ENCODE results near the gene ACTL7A.
A peak's percentile ranks its signal among the peaks of the same experiment; 100 is the strongest.

Gene ACTL7A, protein sequence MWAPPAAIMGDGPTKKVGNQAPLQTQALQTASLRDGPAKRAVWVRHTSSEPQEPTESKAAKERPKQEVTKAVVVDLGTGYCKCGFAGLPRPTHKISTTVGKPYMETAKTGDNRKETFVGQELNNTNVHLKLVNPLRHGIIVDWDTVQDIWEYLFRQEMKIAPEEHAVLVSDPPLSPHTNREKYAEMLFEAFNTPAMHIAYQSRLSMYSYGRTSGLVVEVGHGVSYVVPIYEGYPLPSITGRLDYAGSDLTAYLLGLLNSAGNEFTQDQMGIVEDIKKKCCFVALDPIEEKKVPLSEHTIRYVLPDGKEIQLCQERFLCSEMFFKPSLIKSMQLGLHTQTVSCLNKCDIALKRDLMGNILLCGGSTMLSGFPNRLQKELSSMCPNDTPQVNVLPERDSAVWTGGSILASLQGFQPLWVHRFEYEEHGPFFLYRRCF

DNA sequence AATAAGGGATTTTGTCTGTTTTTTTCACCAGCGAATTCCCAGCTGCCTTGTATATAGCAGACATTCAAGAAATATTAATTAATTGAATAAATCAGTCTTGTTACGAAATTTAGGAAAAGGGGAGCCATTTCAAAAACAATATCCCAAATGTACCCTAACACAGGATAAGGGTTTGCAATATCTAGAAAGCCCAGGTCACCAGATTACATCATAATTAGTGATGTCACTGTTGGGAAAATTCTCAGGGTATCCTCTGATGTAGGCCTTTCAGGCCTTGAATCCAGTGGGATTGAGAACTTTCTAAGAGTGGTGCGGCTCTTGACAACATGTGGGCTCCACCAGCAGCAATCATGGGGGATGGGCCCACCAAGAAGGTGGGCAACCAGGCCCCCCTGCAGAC, at the start of gene ACTL7A:
TSS of gene ACTL7A (plus strand) at position 270 of the 400 bp plus-strand sequence. CDS start at position 327, 57 bp downstream.
- H3K9me3 Mint-ChIP-seq: peaks cover 1% of the 10 kb centered on the region
- no peak within 1 kb of the TSS for H3K4me3 Mint-ChIP-seq
- DNase-seq (ENCODE audit: low spot score in 2 of 2): no peak
- H3K27ac Mint-ChIP-seq: no peak within 1 kb of the TSS
- no peak for ATAC-seq (ENCODE audit: low read depth)
- no peaks in the 10 kb centered on the region for H3K36me3 Mint-ChIP-seq
- H3K27me3 Mint-ChIP-seq: peaks cover 1% of the 10 kb centered on the region
- H3K4me1 Mint-ChIP-seq: no peaks in the 10 kb centered on the region

DNA sequence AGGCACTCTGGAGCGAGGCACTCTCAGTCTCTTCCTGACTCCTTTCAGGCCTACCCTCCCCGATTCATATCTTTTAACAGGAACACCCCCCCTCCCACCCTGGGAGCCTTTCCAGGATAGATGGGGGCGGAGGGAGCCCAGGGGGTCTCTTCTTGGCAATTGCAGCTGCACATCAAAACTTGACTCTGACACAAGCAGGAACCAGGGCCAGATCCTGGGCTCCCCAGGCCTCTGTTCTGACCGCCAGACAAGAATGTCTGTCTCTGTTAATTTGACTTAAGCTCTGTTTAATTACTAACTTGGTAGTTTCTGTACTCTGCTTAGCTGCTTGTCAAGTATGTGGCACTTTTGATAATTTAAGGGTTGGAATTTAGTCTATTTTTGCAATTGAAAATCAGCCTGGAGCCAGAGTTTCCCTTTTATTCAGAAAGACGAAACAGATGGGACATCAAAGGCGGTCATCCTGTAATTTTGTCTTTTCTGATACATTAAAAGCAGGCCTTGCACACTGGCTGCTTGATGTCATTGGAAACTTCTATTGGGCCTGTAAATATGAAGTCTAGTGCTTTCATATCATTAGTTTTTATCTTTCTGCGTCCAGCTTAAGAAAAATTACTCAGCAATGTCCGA, 49.6 kb upstream of the ACTL7A start:
- H3K27ac Mint-ChIP-seq: no peak overlapping the region
- no peaks in the 10 kb centered on the region for H3K9me3 Mint-ChIP-seq
- peaks cover 2% of the 10 kb centered on the region for H3K27me3 Mint-ChIP-seq
- ATAC-seq (ENCODE audit: low read depth) (no peak), DNase-seq (ENCODE audit: low spot score in 2 of 2) (no peak)
- no peaks in the 10 kb centered on the region for H3K36me3 Mint-ChIP-seq
- no peak overlapping the region for H3K4me3 Mint-ChIP-seq
- peaks cover 6% of the 10 kb centered on the region for H3K4me1 Mint-ChIP-seq

DNA sequence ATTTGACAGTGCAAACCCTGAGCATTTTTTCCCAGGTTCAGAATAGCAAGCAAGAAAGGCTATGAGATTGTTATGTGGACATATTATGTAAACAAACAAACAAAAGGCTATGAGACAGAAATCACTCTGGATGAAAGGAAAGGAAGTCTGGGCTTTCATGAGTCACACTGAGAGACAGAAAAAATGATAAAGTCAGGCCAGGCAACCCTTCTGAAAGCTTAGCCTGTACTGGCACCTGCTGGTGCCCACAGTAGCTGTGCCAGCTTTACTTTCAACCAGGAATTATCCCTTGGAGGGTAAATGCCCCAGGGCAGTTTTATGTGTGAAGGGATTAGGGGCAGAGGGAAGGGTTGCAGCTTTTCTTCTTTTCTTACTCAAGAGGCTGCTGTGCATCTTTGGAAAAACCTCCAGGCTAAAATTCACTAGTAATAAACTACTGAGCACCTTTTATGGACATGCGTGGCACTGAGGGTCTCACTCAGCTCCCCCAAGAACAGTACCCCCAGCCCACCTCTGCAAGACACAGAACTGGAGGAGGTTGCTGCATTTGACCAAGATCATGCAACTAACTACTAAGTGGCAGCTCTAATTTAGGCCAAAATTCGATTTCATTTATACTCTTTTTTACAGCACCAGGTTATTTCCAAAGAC, 48.0 kb upstream of the ACTL7A start:
- H3K27ac Mint-ChIP-seq: no peak overlapping the region
- DNase-seq (ENCODE audit: low spot score in 2 of 2) (no peak), ATAC-seq (ENCODE audit: low read depth) (no peak)
- H3K4me3 Mint-ChIP-seq: no peak overlapping the region
- H3K4me1 Mint-ChIP-seq: peaks cover 17% of the 10 kb centered on the region
- H3K27me3 Mint-ChIP-seq: no peaks in the 10 kb centered on the region
- H3K9me3 Mint-ChIP-seq: no peaks in the 10 kb centered on the region
- no peaks in the 10 kb centered on the region for H3K36me3 Mint-ChIP-seq

DNA sequence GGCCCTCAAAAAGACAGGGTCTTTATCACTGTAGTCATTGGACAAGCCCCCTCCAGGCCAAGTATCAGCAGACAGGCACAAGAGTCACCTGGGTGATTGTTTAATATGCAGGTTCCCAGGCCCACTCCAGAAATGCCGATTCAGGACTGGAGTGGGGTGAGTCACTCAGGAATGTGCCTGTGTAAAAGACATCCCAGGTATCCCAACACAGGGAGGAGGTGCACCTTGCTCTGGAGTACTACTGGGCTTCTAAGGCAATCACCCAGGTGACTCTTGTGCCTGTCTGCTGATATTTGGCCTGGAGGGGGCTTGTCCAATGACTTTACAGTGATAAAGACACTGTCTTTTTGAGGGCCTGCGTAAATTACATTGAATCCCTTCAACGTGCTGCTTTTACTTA, 46.9 kb upstream of the ACTL7A start:
- no peak for DNase-seq (ENCODE audit: low spot score in 2 of 2)
- Mint-ChIP-seq H3K27ac (no peak overlapping the region), H3K36me3 (peaks cover 3% of the 10 kb centered on the region), H3K27me3 (peaks cover 3% of the 10 kb centered on the region), H3K4me1 (peaks cover 21% of the 10 kb centered on the region), H3K9me3 (no peaks in the 10 kb centered on the region), H3K4me3 (no peak overlapping the region)
- ATAC-seq (ENCODE audit: low read depth): no peak

DNA sequence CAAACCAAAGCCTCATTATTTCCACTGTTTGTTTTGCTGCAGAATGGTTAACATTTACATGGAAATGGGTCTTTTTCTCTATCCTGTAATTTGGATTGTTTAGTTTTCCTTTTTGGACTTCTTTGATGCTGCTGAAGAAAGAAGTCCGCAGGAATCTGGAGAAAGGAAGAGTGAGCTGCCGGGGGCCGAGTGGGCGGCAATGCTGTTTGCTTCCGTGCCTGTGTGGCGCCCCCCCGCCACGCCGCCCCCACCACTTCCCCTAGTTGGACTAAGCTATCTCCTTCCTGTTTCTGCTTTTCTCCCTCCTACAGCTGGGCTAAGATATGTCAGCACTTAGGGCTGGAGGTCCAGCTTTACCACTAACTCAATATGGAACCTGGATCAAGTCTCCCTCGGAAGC, 46.0 kb upstream of the ACTL7A start:
- H3K27me3 Mint-ChIP-seq: peaks cover 3% of the 10 kb centered on the region
- peak overlapping the region; percentile 29 for H3K27ac Mint-ChIP-seq
- H3K4me3 Mint-ChIP-seq: peak overlapping the region; percentile 25
- ATAC-seq (ENCODE audit: low read depth) (peak; percentile 32), DNase-seq (ENCODE audit: low spot score in 2 of 2) (no peak)
- peaks cover 3% of the 10 kb centered on the region for H3K36me3 Mint-ChIP-seq
- peaks cover 21% of the 10 kb centered on the region for H3K4me1 Mint-ChIP-seq
- no peaks in the 10 kb centered on the region for H3K9me3 Mint-ChIP-seq

DNA sequence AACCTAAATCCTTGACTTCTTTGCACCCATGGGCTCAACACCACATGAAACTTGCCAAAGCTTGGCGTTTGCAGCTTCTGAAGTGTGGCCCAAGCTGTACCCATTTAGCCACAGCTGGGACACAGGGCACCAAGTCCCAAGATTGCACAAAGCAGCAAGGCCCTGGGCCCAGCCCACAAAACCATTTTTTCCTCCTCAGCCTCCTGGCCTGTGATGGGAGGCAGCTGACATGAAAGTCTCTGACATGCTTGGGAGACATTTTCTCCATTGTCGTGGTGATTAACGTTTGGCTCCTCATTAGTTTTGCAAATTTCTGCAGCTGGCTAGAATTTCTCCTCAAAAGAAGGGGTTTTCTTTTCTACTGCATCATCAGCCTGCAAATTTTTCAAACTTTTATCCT, 38.2 kb upstream of the ACTL7A start:
- DNase-seq (ENCODE audit: low spot score in 2 of 2): no peak
- H3K4me1 Mint-ChIP-seq: peaks cover 5% of the 10 kb centered on the region
- no peak for ATAC-seq (ENCODE audit: low read depth)
- H3K4me3 Mint-ChIP-seq: no peak overlapping the region
- no peak overlapping the region for H3K27ac Mint-ChIP-seq
- peaks cover 5% of the 10 kb centered on the region for H3K27me3 Mint-ChIP-seq
- H3K36me3 Mint-ChIP-seq: peaks cover 14% of the 10 kb centered on the region
- peaks cover 17% of the 10 kb centered on the region for H3K9me3 Mint-ChIP-seq

DNA sequence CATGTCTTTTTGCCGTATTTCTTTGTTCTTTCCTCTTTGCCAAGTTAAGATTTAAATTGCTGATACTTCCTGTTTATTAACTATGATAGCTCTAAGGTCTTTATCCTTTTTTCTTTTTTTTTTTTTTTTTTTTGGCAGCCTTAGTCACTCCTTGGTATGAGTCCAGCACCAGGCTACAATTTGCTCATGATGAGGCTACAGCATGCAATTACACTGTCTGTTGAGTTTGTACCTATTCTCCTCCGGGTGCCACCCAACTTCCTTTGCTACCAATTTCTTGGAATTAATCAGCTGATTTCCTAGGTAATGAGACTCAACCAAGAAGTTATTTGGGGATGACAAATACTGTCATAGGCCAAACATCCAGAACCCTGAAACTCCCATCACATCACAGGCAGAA, 31.8 kb upstream of the ACTL7A start:
- H3K27me3 Mint-ChIP-seq: peaks cover 1% of the 10 kb centered on the region
- H3K27ac Mint-ChIP-seq: no peak overlapping the region
- DNase-seq (ENCODE audit: low spot score in 2 of 2) (no peak), ATAC-seq (ENCODE audit: low read depth) (no peak)
- no peak overlapping the region for H3K4me3 Mint-ChIP-seq
- peaks cover 6% of the 10 kb centered on the region for H3K4me1 Mint-ChIP-seq
- H3K36me3 Mint-ChIP-seq: no peaks in the 10 kb centered on the region
- H3K9me3 Mint-ChIP-seq: peaks cover 6% of the 10 kb centered on the region

DNA sequence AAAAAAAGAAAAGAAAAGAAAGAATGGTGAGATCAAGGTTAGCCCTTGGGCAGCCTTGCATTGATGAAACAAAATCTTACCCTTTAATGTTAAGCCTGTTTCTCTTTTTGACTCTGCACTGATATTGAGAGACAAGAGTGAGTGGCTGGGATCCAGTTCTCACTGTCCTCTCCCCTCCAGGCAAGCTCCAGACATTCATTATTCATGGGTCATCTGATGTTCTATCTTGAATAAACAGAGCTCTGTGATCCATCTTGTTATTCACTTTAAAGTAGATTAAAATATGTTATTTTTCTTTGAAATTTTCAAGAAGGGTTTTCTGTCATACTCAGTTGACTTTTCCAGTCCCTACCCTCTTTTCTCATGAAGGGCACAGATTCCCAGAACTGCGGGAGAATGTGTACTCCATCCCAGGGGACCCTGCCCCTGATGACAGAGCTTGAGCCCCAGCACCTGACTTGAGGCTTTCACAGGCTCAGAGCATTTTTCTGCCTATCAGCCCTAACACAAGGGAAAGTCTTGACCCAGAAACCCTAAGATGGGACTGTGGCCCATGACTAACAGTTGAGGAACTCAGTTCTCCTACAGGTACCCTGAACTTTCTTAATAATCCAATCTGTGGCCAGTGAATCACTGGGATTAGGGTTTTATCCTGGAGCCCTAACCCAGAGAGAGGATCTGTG, 30.4 kb upstream of the ACTL7A start:
- peaks cover 13% of the 10 kb centered on the region for H3K4me1 Mint-ChIP-seq
- no peak for DNase-seq (ENCODE audit: low spot score in 2 of 2)

DNA sequence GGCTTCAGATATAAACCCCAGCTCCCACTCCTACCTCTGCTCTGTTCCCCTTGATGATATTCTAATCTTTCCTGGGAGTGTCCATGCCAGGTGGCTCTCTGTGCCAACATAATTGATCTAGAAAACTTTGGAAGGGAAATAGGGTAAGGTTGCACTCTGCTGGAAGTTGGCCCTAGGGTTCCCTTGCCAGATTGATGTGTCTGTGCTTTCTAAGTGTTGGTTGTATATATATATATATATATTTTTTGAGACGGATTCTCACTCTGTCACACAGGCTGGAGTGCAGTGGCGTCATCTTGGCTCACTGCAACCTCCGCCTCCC, 29.9 kb upstream of the ACTL7A start:
- no peak overlapping the region for H3K4me3 Mint-ChIP-seq
- no peak for ATAC-seq (ENCODE audit: low read depth)
- peaks cover 13% of the 10 kb centered on the region for H3K4me1 Mint-ChIP-seq
- H3K36me3 Mint-ChIP-seq: no peaks in the 10 kb centered on the region
- H3K27ac Mint-ChIP-seq: no peak overlapping the region
- peaks cover 1% of the 10 kb centered on the region for H3K27me3 Mint-ChIP-seq
- H3K9me3 Mint-ChIP-seq: no peaks in the 10 kb centered on the region
- no peak for DNase-seq (ENCODE audit: low spot score in 2 of 2)

More for the DNA sequence above, 30.4 kb upstream of the ACTL7A start:
- H3K27ac Mint-ChIP-seq: no peak overlapping the region
- ATAC-seq (ENCODE audit: low read depth): no peak
- H3K4me3 Mint-ChIP-seq: no peak overlapping the region
- peaks cover 1% of the 10 kb centered on the region for H3K27me3 Mint-ChIP-seq
- no peaks in the 10 kb centered on the region for H3K36me3 Mint-ChIP-seq
- no peaks in the 10 kb centered on the region for H3K9me3 Mint-ChIP-seq

DNA sequence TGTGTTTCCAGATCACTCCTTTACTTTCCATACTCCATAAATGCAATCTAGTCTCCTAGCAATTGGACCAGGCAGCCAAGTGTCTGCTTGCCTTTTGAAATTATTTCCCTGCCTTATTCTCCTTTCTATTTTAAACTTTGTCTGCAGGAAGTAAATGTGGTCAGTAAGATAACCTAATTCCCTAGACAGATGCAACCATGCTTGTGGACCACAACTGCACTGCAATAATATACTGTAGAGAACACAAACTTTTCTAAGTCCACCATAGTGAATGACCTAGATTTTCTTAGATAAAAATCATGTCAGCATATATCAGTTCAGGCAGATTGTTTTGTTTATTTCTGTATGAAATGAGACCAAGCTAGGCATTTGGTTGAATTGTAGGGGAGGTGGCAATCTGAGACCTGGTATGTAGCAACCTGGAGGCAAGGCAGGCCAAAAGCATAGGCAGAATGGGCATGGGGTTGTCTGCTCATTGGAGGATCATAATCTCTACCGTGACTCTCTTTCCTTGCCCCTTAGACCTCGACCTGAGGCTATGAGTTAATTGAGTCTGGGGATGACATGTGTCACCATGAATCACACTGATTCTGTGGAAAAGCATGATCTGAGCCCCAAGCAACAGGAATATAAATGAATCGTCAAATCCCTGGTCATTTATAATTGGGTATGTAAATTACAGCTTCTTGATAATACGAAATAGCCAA, 27.0 kb upstream of the ACTL7A start:
- Mint-ChIP-seq H3K9me3 (no peaks in the 10 kb centered on the region), H3K27ac (no peak overlapping the region), H3K4me1 (peaks cover 13% of the 10 kb centered on the region), H3K36me3 (no peaks in the 10 kb centered on the region), H3K4me3 (no peak overlapping the region), H3K27me3 (peaks cover 4% of the 10 kb centered on the region)
- ATAC-seq (ENCODE audit: low read depth) (no peak), DNase-seq (ENCODE audit: low spot score in 2 of 2) (no peak)

DNA sequence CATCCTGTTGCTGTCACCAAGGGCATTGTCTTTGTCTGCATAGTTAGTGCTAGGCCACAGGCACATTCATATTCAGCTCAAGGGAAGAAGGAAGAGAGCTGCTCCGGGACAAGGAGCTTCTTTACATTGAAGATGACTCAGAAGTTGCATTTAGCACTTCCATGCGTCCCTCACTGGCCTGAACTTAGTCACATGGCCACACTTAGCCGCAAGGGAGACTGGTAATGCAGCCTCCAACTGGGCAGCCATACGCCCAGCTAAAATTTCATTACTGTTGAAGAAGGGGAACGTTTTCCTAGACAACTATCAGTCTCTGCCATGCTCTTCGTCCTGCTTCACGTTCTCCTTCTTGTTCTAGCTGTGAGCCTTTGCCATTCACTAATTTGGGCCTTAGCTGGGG, 26.2 kb upstream of the ACTL7A start:
- ATAC-seq (ENCODE audit: low read depth): no peak

DNA sequence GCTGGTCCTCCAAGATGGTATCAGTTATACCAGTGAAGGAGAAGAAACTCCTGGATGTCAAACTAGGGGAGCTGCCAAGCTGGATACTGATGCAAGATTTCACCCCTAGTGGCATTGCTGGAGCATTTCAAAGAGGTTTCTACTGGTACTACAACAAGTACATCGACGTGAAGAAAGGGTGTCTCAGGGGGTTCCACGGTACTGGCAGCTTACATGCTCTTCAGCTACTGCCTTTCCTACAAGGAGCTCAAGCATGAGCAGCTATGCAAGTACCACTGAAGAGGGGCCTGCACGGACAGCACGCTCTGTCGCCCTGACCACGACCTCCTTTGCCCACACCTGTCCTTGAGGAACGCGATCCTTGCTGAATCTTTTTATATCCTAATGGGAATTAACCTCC, 25.7 kb upstream of the ACTL7A start:
- no peak overlapping the region for H3K4me3 Mint-ChIP-seq
- H3K27me3 Mint-ChIP-seq: peaks cover 3% of the 10 kb centered on the region
- H3K27ac Mint-ChIP-seq: no peak overlapping the region
- no peak for ATAC-seq (ENCODE audit: low read depth)
- no peak for DNase-seq (ENCODE audit: low spot score in 2 of 2)
- no peaks in the 10 kb centered on the region for H3K9me3 Mint-ChIP-seq
- H3K4me1 Mint-ChIP-seq: peaks cover 13% of the 10 kb centered on the region
- H3K36me3 Mint-ChIP-seq: no peaks in the 10 kb centered on the region

More for the DNA sequence above, 26.2 kb upstream of the ACTL7A start:
- Mint-ChIP-seq H3K27me3 (peaks cover 3% of the 10 kb centered on the region), H3K4me3 (no peak overlapping the region), H3K36me3 (no peaks in the 10 kb centered on the region), H3K27ac (no peak overlapping the region), H3K4me1 (peaks cover 13% of the 10 kb centered on the region), H3K9me3 (no peaks in the 10 kb centered on the region)
- DNase-seq (ENCODE audit: low spot score in 2 of 2): no peak

DNA sequence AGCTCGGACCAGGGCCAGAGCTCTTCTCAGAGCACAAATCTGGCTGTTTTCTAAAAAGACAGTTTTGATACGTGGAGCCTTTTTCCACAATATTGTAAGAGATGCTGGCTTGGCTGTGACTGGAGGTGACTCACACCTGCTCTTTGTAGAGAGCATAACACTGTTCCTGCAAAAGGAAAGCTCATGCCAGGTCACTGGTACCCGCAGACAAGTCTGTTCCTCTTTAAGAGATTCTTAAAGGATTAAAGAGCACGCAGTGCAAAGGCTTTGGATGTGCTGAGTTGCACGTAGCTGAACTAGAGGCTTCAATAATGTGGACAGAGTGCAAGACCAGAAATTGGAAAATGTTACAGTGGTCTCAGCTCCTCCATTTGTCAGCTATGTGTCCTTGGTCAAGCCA, 25.3 kb upstream of the ACTL7A start:
- no peak overlapping the region for H3K27ac Mint-ChIP-seq
- no peak for DNase-seq (ENCODE audit: low spot score in 2 of 2)
- H3K27me3 Mint-ChIP-seq: peaks cover 3% of the 10 kb centered on the region

More for the DNA sequence above, 25.3 kb upstream of the ACTL7A start:
- ATAC-seq (ENCODE audit: low read depth): no peak
- H3K36me3 Mint-ChIP-seq: no peaks in the 10 kb centered on the region
- no peak overlapping the region for H3K4me3 Mint-ChIP-seq
- H3K9me3 Mint-ChIP-seq: no peaks in the 10 kb centered on the region
- peaks cover 13% of the 10 kb centered on the region for H3K4me1 Mint-ChIP-seq

All from memory B cell (primary cell).